ENCODE measurements around the gene MVP.
"Not testable (repeated sequence)": the region's sequence is repeated elsewhere in the genome, so short reads cannot be mapped to it uniquely, and the experiment has no call there.

Gene MVP

GRCh38 chr16:29871822-29872546 lies 51.7 kb downstream of the MVP start:
- DNase-seq (ENCODE audit: low read depth in 3 of 3): no peak

- DNase-seq (ENCODE audit: low read depth in 3 of 3): no peak
Measured at GRCh38 chr16:29873319-29873718, 53.1 kb downstream of the MVP start.

- DNase-seq (ENCODE audit: low read depth in 3 of 3): no peak
Measured at GRCh38 chr16:29875206-29875605, 54.9 kb downstream of the MVP start.

- no peak for DNase-seq (ENCODE audit: low read depth in 3 of 3)
Measured at GRCh38 chr16:29876217-29876593, 55.9 kb downstream of the MVP start.

GRCh38 chr16:29876594-29877249 lies 56.5 kb downstream of the MVP start:
- peak in 2 of 3 experiments; percentile 12 to 33 for DNase-seq (ENCODE audit: low read depth in 3 of 3)

- peak in 1 of 3 experiments; percentile 70 for DNase-seq (ENCODE audit: low read depth in 3 of 3)
Measured at GRCh38 chr16:29877266-29877961, 57.2 kb downstream of the MVP start.

- no peak for DNase-seq (ENCODE audit: low read depth in 3 of 3)
Measured at GRCh38 chr16:29878172-29878571, 57.9 kb downstream of the MVP start.

GRCh38 chr16:29881050-29881449 lies 60.8 kb downstream of the MVP start:
- no peak for DNase-seq (ENCODE audit: low read depth in 3 of 3)

GRCh38 chr16:29883987-29884386 lies 63.7 kb downstream of the MVP start:
- DNase-seq (ENCODE audit: low read depth in 3 of 3): no peak

- DNase-seq (ENCODE audit: low read depth in 3 of 3): not testable (repeated sequence)
Measured at GRCh38 chr16:29889372-29889771, 69.1 kb downstream of the MVP start.

GRCh38 chr16:29891525-29892457 lies 71.5 kb downstream of the MVP start:
- no peak for DNase-seq (ENCODE audit: low read depth in 3 of 3)

GRCh38 chr16:29892458-29892813 lies 72.2 kb downstream of the MVP start:
- DNase-seq (ENCODE audit: low read depth in 3 of 3): no peak

- no peak for DNase-seq (ENCODE audit: low read depth in 3 of 3)
Measured at GRCh38 chr16:29893553-29893952, 73.3 kb downstream of the MVP start.

- DNase-seq (ENCODE audit: low read depth in 3 of 3): no peak
Measured at GRCh38 chr16:29894352-29894751, 74.1 kb downstream of the MVP start.

- no peak for DNase-seq (ENCODE audit: low read depth in 3 of 3)
Measured at GRCh38 chr16:29896841-29897240, 76.6 kb downstream of the MVP start.

GRCh38 chr16:29897333-29897732 lies 77.1 kb downstream of the MVP start:
- DNase-seq (ENCODE audit: low read depth in 3 of 3): no peak

Data from stimulated activated CD4-positive, alpha-beta T cell treated with anti-CD3 and anti-CD28 coated beads, TNF-alpha, amount 100 ng/mL, for 24 hours (primary cell).